ENCODE data around the gene USPL1. TPM values are rescaled to one million over a fixed set of nuclear protein-coding genes. Genes with fewer than 3 reads are reported as not detected.
A peak's percentile ranks its signal among the peaks of the same experiment; 100 is the strongest.

USPL1 gene
- total RNA-seq, 1 donor, result 11.6 TPM

- no peak overlapping the region for H2AFZ ChIP-seq (ENCODE audit: low read length)
- no peaks in the 10 kb centered on the region for H3K79me2 ChIP-seq (ENCODE audit: insufficient read depth, low read length)
- DNase-seq (ENCODE audit: insufficient read length, low spot score, missing footprints), result no peak
- no peak overlapping the region for H3K4me3 ChIP-seq (ENCODE audit: insufficient read depth, low read length)
- H3K27me3 ChIP-seq (ENCODE audit: insufficient read depth, low read length), result no peaks in the 10 kb centered on the region
- peaks cover 24% of the 10 kb centered on the region for H3K4me1 ChIP-seq (ENCODE audit: insufficient read depth, low read length)
- no peaks in the 10 kb centered on the region for H4K20me1 ChIP-seq (ENCODE audit: insufficient read depth, low read length)
- TF ChIP-seq, protein P1, sequence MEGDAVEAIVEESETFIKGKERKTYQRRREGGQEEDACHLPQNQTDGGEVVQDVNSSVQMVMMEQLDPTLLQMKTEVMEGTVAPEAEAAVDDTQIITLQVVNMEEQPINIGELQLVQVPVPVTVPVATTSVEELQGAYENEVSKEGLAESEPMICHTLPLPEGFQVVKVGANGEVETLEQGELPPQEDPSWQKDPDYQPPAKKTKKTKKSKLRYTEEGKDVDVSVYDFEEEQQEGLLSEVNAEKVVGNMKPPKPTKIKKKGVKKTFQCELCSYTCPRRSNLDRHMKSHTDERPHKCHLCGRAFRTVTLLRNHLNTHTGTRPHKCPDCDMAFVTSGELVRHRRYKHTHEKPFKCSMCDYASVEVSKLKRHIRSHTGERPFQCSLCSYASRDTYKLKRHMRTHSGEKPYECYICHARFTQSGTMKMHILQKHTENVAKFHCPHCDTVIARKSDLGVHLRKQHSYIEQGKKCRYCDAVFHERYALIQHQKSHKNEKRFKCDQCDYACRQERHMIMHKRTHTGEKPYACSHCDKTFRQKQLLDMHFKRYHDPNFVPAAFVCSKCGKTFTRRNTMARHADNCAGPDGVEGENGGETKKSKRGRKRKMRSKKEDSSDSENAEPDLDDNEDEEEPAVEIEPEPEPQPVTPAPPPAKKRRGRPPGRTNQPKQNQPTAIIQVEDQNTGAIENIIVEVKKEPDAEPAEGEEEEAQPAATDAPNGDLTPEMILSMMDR (IDR thresholded peaks at IDR 0.05; ENCODE audit: extremely low read depth, low read depth, low read length), result no peak
- H3K4me2 ChIP-seq (ENCODE audit: insufficient read depth, low read length), result no peak overlapping the region
- no peak overlapping the region for H3K27ac ChIP-seq (ENCODE audit: low read depth, low read length)
- H3K9me3 ChIP-seq (ENCODE audit: low read depth, low read length), result no peaks in the 10 kb centered on the region
- no peaks in the 10 kb centered on the region for H3K36me3 ChIP-seq (ENCODE audit: insufficient read depth, low read length)
Observed at GRCh38 chr13:30580852-30581502, 36.7 kb upstream of the USPL1 start.

- Histone ChIP-seq H3K4me3 (ENCODE audit: insufficient read depth, low read length) (no peak overlapping the region), H4K20me1 (ENCODE audit: insufficient read depth, low read length) (no peaks in the 10 kb centered on the region), H3K27ac (ENCODE audit: low read depth, low read length) (no peak overlapping the region), H3K36me3 (ENCODE audit: insufficient read depth, low read length) (no peaks in the 10 kb centered on the region), H3K79me2 (ENCODE audit: insufficient read depth, low read length) (no peaks in the 10 kb centered on the region), H3K27me3 (ENCODE audit: insufficient read depth, low read length) (no peaks in the 10 kb centered on the region), H3K4me1 (ENCODE audit: insufficient read depth, low read length) (peaks cover 28% of the 10 kb centered on the region), H2AFZ (ENCODE audit: low read length) (no peak overlapping the region), H3K9me3 (ENCODE audit: low read depth, low read length) (no peaks in the 10 kb centered on the region), H3K4me2 (ENCODE audit: insufficient read depth, low read length) (no peak overlapping the region)
- TF ChIP-seq, protein P1 (IDR thresholded peaks at IDR 0.05; ENCODE audit: extremely low read depth, low read depth, low read length), result peak; percentile 35
- DNase-seq (ENCODE audit: insufficient read length, low spot score, missing footprints), result peak; percentile 56
Observed at GRCh38 chr13:30581582-30581981, 36.1 kb upstream of the USPL1 start.

DNA sequence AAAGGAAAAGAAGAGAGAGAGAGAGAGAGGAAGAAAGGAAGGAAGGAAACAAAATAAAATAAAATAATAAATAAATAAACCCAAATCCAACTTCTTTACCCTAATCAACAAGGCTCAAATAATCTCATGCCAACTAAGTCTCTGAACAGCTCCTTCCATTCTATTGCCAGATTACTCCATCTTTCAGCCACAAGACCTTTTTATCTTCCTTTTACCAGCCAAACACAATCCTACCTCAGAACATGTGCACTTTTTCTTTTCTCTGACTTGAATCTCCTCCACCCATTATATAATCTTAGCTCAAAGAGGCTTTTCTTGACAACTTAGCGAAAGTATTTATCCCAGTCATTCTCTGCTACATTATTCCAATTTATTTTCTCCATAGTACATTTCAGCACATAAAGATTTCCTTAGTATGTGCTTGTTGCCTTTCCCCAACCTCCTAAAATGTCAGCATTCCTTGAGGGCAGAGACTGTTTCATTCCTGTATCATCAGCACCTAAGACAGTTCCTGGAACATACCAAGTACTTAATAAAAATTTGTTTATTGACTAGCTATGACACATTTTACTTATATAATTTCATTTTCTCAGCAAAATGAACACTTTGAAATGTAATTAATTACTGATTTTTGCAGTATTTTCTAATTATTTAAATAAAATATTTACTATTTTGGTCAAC lies 33.5 kb upstream of the USPL1 start:
- Histone ChIP-seq H3K79me2 (ENCODE audit: insufficient read depth, low read length) (no peaks in the 10 kb centered on the region), H3K4me2 (ENCODE audit: insufficient read depth, low read length) (no peak overlapping the region), H3K27me3 (ENCODE audit: insufficient read depth, low read length) (no peaks in the 10 kb centered on the region), H4K20me1 (ENCODE audit: insufficient read depth, low read length) (no peaks in the 10 kb centered on the region), H2AFZ (ENCODE audit: low read length) (no peak overlapping the region), H3K9me3 (ENCODE audit: low read depth, low read length) (no peaks in the 10 kb centered on the region), H3K36me3 (ENCODE audit: insufficient read depth, low read length) (no peaks in the 10 kb centered on the region), H3K4me3 (ENCODE audit: insufficient read depth, low read length) (no peak overlapping the region), H3K27ac (ENCODE audit: low read depth, low read length) (no peak overlapping the region), H3K4me1 (ENCODE audit: insufficient read depth, low read length) (peaks cover 14% of the 10 kb centered on the region)
- no peak for DNase-seq (ENCODE audit: insufficient read length, low spot score, missing footprints)
- TF ChIP-seq, protein P1 (IDR thresholded peaks at IDR 0.05; ENCODE audit: extremely low read depth, low read depth, low read length), result no peak

- DNase-seq (ENCODE audit: insufficient read length, low spot score, missing footprints), result no peak
- H3K4me1 ChIP-seq (ENCODE audit: insufficient read depth, low read length), result peaks cover 14% of the 10 kb centered on the region
- no peaks in the 10 kb centered on the region for H3K27me3 ChIP-seq (ENCODE audit: insufficient read depth, low read length)
- H4K20me1 ChIP-seq (ENCODE audit: insufficient read depth, low read length), result no peaks in the 10 kb centered on the region
- H3K36me3 ChIP-seq (ENCODE audit: insufficient read depth, low read length), result no peaks in the 10 kb centered on the region
- H3K27ac ChIP-seq (ENCODE audit: low read depth, low read length), result peak overlapping the region; percentile 72
- H3K4me2 ChIP-seq (ENCODE audit: insufficient read depth, low read length), result peak overlapping the region; percentile 35
- H2AFZ ChIP-seq (ENCODE audit: low read length), result no peak overlapping the region
- TF ChIP-seq, protein P1 (IDR thresholded peaks at IDR 0.05; ENCODE audit: extremely low read depth, low read depth, low read length), result no peak
- H3K9me3 ChIP-seq (ENCODE audit: low read depth, low read length), result no peaks in the 10 kb centered on the region
- H3K4me3 ChIP-seq (ENCODE audit: insufficient read depth, low read length), result no peak overlapping the region
- H3K79me2 ChIP-seq (ENCODE audit: insufficient read depth, low read length), result no peaks in the 10 kb centered on the region
Observed at GRCh38 chr13:30585748-30586262, 31.9 kb upstream of the USPL1 start.

Data from osteoblast (primary cell).